Measurements from ENCODE around the gene NPEPPS.
A peak's percentile ranks its signal among the peaks of the same experiment; 100 is the strongest.
"Not testable (repeated sequence)": the region's sequence is repeated elsewhere in the genome, so short reads cannot be mapped to it uniquely, and the experiment has no call there.

The NPEPPS gene

DNA sequence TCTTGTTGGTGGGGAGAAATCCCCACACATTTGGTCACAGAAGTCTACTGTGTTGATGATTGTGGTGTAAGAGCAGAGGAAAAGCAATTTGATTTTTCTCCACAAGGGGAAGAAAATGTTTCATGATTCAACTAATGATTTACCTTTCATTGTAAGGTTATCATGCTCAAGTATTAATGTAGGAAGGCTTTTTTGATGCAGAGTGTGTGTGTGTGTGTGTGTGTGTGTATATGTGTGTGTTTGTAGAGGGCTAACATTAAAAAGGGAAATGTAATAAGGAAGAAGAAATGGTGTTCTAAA, 31.4 kb downstream of the NPEPPS start:
- DNase-seq (ENCODE audit: low spot score): not testable (repeated sequence)

DNA sequence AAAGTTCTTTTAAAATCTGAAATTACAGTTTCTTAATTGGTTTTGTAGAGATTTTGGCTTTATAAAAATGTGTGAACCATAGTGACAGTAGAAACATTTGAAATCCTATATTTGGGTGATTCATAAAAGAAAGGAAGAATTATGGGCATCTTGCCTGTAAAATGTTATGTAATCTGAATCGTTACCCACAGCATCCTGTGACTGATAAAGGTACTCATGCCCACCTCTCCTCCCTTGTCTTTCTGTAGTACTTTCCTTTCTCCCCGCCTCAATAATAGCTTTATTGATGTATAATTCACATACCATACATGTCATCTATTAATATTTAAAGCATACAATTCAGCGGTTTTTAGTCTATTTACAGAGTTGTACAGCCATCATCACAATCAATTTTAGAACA, 36.4 kb downstream of the NPEPPS start:
- DNase-seq (ENCODE audit: low spot score): not testable (repeated sequence)

DNA sequence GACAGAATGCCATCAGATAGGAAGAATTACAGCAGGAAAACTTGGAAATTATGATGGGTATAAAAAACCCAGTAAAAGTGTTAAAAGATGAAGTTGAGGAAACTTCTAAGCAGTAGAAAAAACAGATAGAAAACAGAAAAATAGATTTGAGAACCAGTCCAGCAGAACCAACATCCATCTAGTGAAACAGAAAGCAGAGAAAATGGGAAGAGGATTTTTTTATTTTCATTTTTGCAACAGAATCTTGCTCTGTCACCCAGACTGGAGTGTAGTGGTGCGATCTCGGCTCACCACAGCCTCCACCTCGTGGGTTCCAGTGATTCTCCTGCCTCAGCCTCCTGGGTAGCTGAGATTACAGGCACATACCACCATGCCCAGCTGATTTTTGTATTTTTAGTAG, 41.7 kb downstream of the NPEPPS start:
- not testable (repeated sequence) for DNase-seq (ENCODE audit: low spot score)

GRCh38 chr17:47582416-47582815, 51.5 kb downstream of the NPEPPS start:
- not testable (repeated sequence) for DNase-seq (ENCODE audit: low spot score)

DNA sequence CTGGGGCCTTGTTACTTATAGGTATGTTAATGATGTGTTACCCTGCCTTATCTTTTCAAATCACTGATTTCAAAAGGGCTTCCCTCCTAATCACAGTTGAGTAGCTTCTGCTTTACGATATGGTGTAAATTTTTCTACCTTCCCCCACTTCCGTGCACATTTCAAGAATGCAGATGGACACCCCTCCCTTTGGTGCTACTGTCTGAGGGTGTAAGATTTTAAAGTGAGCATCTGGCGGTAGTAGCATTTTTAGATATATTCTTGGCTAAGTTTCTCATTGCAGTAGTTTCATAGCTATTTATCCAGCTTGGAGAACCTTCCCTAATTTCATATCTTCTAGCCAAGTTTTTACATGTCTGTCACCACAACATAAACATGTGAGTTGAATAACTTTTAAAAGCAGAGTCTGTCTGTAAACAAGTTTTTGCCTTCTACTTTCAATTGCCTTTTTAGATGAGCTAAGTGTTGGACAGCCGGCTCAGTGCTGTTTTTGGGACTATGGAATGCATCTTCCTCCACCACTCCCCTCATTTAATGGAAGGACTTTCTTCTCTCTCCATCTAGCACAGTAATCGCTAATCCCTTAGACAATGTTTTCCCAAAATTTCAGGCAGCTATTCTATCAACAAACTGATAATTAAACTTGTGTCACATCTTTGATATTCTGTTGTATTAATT, 55.6 kb downstream of the NPEPPS start:
- DNase-seq (ENCODE audit: low spot score): not testable (repeated sequence)

DNA sequence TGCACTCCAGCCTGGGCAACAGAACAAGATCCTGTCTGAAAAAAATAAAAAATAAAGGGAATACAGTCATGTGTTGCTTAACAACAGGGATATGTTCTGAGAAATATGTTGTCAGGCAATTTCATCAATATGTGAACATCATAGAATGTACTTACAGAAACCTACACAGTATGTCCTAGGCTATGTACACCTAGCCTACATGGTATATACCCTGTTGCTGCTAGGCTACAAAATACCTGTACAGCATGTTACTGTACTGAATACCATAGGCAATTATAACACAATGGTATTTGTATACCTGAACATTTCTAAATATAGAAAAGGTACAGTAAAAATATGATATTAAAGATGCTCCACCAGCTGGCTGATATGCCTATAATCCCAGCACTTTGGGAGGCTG, 62.6 kb downstream of the NPEPPS start:
- DNase-seq (ENCODE audit: low spot score): not testable (repeated sequence)

- DNase-seq (ENCODE audit: low spot score): no peak
These were observed 73.1 kb downstream of the NPEPPS start for GRCh38 chr17:47603830-47604597.

GRCh38 chr17:47604598-47604927, 73.7 kb downstream of the NPEPPS start:
- no peak for DNase-seq (ENCODE audit: low spot score)

GRCh38 chr17:47605011-47605410, 74.1 kb downstream of the NPEPPS start:
- no peak for DNase-seq (ENCODE audit: low spot score)

DNA sequence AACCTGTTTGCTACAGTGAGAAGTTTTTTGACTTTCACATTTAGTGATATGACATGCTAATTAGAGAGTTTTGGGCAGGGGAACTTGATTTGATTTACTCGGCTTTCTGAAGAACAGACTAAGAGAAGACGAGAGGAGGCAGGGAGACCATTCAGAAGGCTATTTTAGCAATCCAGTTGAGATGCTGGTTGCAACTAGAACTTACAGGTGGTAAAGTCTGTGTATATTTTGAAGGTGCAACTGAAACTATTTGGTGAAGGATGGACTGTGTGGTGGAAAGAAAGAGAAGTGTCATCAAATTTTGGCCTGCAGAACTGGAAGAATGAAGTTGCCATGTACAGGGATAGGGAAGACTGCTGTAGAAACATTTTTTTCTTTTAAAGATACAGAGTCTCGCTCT, 76.6 kb downstream of the NPEPPS start:
- no peak for DNase-seq (ENCODE audit: low spot score)

DNA sequence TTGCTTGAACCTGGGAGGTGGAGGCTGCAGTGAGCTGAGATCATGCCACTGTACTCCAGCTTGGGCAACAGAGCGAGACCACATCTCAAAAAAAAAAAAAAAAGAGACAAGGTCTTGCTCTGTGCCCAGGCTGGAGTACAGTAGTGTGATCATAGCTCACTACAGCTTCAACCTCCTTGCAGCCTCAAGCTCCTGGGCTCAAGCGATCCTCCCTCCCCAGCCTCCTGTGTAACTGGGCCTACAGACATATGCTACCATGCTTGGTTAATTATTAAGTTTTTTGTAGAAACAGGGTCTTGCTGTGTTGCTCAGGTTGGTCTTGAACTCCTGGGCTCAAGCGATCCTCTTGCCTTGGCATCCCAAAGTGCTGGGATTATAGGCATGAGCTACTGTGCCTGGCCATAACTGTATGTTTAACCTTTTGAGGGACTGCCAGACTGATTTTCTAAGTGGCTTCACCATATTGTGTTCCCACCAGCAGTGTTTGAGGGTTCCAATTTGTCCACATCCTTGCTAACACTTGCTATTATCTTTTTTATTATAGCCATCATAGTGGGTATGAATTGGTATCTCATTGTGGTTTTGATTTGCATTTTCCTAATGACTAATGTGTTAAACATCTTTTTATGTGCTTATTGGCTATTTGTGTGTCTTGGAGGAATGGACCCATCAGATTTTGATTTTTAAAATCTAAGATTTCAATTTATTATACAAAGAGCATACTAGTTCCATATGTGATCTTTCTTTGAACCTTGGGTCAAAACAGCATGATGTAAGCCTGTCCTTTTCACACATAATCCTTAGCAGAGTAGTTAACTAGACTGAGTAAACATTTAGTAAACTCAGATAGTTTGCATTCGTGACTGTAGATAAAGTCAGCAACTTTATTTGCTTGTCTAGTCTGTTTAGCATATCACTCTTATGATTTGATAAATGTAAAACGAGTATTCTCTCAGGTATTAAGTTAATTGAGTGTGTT, 80.8 kb downstream of the NPEPPS start:
- DNase-seq (ENCODE audit: low spot score): no peak

DNA sequence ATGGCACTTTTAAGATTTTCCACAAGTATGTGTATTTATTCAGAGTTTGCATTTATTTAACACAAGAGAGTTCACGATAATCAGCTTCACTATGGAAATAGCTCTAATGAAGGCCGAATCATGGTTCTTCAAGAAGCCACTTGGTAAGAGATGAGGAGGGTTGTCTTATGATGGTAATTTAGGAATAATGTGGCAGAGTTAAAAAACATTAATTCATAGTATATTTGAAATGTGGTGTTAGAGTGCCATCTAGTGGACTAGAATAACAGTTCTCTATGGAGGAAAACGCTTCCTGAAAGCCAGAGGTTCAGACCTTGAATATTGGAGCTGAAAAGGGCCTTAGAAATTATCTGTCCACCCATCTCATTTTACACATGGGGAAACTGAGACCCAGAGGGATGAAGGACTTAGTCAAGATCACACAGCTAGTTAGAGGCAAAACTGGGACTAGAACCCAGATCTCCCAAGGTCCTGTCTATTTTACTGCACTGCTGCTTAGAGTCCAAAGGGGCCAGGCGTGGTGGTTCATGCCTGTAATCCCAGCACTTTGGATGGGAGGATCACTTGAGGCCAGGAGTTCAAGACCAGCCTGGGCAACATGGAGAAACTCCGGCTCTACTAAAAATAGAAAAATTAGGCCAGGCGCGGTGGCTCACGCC, 85.0 kb downstream of the NPEPPS start:
- DNase-seq (ENCODE audit: low spot score): no peak

GRCh38 chr17:47618410-47618809, 87.5 kb downstream of the NPEPPS start:
- DNase-seq (ENCODE audit: low spot score): no peak

DNA sequence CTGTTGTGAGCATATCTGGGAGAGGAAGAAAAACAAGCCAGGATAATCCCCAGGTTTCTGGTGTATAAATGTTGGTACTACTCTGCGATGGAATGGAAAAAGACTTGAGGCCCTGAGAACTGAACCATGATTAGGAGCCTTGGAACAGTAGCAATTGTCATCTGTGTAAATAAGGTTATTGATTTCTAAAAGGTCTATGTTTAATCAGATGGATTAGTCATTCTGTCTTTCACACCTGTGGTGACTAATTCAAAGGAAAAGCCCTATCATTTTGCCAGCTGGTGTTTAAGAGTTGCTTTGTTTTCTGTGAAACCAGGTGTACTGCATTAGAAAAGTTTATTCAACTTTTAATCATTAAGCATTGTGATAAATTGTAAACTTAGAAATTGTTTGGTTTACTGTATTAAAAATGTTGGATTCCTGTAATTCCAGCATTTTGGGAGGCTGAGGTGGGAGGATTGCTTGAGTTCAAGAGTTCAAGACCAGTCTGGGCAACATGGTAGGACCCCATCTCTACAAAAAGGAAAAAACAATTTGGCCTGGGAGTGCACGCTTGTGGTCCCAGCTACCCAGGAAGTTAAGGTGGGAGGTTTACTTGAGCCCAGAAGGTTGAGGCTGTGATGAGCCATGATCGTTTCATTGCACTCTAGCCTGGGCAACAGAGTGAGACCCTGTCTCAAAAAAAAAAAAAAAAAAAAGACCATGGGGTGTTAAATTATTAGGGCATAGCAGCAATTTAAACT, 89.8 kb downstream of the NPEPPS start:
- DNase-seq (ENCODE audit: low spot score): no peak

- DNase-seq (ENCODE audit: low spot score): peak; percentile 79
These were observed 90.6 kb downstream of the NPEPPS start for GRCh38 chr17:47621293-47622179.

DNA sequence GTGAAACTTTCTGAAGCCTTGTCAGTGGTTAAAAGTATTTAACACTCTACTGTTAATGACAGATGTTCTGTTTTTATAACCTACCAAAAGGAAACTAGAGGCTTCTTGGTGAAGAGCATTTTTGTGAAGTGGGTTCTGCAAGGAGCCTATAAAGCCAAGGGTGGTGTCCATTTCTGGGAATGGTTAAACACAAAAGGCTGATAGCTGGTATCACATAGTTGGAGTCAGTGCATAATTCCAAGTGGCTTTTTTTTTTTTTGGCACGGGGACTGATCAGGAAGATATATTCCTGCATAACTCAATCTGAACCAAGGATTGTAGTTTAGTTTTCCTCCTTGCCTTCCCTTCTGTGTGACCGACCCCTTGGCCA, 91.3 kb downstream of the NPEPPS start:
- DNase-seq (ENCODE audit: low spot score): no peak

- no peak for DNase-seq (ENCODE audit: low spot score)
These were observed 93.8 kb downstream of the NPEPPS start for GRCh38 chr17:47624727-47625068.

DNA sequence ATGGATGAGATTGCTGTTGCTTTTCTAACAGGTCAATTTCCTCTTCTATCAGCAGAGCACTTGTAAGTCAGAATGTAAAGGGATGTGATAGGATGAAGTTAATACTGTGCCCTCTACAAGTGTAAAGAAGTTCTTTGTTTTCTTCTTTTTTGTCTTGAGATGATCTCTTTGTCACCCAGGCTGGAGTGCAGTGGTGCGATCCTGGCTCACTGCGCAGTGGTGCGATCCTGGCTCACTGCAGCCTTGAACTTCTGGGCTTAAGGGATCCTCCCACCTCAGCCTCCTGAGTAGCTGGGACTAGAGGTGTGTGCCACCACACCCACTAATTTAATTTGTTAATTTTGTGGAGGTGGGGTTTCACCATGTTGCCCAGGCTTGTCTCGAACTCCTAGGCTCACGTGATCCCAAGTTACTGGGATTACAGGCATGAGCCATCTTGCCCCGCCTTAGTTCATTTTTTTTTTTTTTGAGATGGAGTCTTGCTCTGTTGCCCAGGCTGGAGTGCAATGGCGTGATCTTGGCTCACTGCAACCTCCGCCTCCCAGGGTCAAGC, 97.2 kb downstream of the NPEPPS start:
- no peak for DNase-seq (ENCODE audit: low spot score)

- no peak for DNase-seq (ENCODE audit: low spot score)
These were observed 98.9 kb downstream of the NPEPPS start for GRCh38 chr17:47629826-47630225.

DNA sequence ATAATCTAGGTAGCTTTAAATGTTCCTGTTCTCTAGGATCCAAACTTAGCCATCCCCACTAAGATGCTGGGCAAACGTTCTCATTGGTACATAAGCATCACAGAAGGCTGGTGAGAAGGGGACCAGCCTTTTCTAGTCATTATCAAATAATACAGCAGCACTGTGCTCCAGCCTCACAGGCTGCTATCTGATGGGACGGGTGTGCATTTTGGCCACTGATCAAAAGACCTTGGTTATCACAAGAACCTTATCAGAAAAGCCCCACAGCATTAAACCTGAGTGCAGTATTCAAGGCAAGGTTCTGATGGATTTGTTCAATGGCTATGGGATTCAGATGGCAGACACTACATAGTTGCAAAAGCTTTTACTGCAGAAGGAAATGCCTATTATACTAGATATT, 99.7 kb downstream of the NPEPPS start:
- DNase-seq (ENCODE audit: low spot score): no peak
